Measurements from ENCODE around the gene FAM47A. TPM values are rescaled to one million over a fixed set of nuclear protein-coding genes. Genes with fewer than 3 reads are reported as not detected.

FAM47A gene
- total RNA-seq, 2 donors from 2014 or later, result not detected

DNA sequence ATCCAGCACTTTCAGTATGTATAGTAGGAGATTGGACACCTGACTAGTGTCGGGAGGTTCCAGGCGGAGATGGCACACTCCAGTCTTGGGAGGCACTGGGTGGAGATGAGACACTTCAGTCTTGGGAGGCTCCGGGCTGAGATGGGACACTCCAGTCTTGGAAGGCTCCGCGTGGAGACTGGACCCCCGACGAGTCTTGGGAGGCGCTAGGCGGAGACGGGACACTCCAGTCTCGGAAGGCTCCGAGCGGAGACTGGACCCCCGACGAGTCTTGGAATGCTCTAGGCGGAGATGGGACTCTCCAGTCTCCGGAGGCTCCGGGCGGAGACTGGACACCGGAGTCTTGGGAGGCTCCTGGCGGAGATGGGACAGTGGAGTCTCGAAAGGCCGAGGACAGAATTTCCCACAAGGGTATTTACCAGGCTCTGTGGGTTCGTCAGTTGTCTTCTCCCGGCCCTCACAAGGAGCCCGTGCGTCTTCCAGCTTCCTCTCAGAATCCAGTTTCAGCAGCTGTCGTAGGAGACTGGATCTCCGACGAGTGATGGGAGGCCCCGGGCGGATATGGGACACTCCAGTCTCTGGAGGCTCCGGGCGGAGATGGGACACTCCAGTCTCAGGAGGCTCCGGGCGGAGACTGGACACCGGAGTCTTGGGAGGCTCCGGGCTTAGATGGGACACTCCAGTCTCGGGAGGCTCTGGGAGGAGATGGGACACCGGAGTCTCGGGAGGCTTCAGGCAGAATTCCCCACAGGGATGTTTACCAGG is 952 bp downstream of the FAM47A start:
- Histone ChIP-seq H3K27me3 (no peaks in the 10 kb centered on the region), H3K4me1 (no peaks in the 10 kb centered on the region), H3K9ac (ENCODE audit: low read depth in 2 of 2, low read length in 2 of 2) (no peak overlapping the region), H3K27ac (no peak overlapping the region), H3K9me3 (no peaks in the 10 kb centered on the region), H3K4me3 (no peak overlapping the region), H3K36me3 (no peaks in the 10 kb centered on the region)
- intact Hi-C loops (cut with DNase I), result no loop called here
- DNase-seq, result no peak
- TF ChIP-seq, protein P1, sequence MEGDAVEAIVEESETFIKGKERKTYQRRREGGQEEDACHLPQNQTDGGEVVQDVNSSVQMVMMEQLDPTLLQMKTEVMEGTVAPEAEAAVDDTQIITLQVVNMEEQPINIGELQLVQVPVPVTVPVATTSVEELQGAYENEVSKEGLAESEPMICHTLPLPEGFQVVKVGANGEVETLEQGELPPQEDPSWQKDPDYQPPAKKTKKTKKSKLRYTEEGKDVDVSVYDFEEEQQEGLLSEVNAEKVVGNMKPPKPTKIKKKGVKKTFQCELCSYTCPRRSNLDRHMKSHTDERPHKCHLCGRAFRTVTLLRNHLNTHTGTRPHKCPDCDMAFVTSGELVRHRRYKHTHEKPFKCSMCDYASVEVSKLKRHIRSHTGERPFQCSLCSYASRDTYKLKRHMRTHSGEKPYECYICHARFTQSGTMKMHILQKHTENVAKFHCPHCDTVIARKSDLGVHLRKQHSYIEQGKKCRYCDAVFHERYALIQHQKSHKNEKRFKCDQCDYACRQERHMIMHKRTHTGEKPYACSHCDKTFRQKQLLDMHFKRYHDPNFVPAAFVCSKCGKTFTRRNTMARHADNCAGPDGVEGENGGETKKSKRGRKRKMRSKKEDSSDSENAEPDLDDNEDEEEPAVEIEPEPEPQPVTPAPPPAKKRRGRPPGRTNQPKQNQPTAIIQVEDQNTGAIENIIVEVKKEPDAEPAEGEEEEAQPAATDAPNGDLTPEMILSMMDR (IDR thresholded peaks at IDR 0.05), result no peak

DNA sequence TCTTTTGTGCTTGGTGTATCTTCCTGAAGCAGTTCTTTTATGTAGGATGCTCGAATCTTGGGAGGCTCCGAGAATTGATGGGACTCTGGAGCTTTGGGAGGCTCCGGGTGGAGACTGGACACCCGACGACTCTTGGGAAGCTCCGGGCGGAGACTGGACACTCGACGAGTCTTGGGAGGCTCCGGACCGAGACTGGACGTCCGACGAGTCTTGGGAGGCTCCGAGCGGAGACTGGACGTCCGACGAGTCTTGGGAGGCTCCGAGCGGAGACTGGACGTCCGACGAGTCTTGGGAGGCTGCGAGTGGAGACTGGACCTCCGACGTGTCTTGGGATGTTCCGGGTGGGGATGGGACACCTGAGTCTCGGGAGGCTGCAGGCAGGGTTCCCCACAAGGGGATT is 1.6 kb downstream of the FAM47A start:
- H3K9me3 ChIP-seq, result no peaks in the 10 kb centered on the region
- H3K9ac ChIP-seq (ENCODE audit: low read depth in 2 of 2, low read length in 2 of 2), result no peak overlapping the region
- no peak for DNase-seq
- no peaks in the 10 kb centered on the region for H3K36me3 ChIP-seq
- intact Hi-C loops (cut with DNase I), result no loop called here
- no peaks in the 10 kb centered on the region for H3K27me3 ChIP-seq
- no peaks in the 10 kb centered on the region for H3K4me1 ChIP-seq
- H3K27ac ChIP-seq, result no peak overlapping the region
- no peak overlapping the region for H3K4me3 ChIP-seq
- TF ChIP-seq, protein P1 (IDR thresholded peaks at IDR 0.05), result no peak

DNA sequence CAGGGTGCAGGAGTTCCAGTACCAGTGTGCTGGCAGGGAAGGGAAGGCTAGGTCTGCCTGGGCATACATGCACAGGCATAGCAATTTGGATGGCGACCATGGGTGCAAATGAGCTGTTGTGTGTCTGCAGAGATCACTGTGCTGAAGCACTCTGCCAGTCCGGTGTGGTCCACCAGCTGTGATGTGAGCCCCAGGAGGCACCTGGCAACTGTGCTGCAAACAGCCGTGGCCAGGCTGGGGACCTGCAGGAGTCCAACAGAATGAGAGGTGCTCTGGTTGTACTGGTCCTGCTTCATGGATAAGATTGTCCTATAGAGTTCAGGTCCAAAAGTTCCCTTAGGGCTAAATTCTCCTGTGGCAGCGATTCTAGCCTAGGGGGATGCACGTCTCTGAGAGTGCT is 6.1 kb downstream of the FAM47A start:
- intact Hi-C loops (cut with DNase I), result no loop called here
- H3K27ac ChIP-seq, result no peak overlapping the region
- no peak for DNase-seq
- no peak overlapping the region for H3K4me3 ChIP-seq
- no peaks in the 10 kb centered on the region for H3K27me3 ChIP-seq
- H3K9me3 ChIP-seq, result no peaks in the 10 kb centered on the region
- TF ChIP-seq, protein P1 (IDR thresholded peaks at IDR 0.05), result no peak
- no peaks in the 10 kb centered on the region for H3K36me3 ChIP-seq
- H3K9ac ChIP-seq (ENCODE audit: low read depth in 2 of 2, low read length in 2 of 2), result no peak overlapping the region
- no peaks in the 10 kb centered on the region for H3K4me1 ChIP-seq

DNA sequence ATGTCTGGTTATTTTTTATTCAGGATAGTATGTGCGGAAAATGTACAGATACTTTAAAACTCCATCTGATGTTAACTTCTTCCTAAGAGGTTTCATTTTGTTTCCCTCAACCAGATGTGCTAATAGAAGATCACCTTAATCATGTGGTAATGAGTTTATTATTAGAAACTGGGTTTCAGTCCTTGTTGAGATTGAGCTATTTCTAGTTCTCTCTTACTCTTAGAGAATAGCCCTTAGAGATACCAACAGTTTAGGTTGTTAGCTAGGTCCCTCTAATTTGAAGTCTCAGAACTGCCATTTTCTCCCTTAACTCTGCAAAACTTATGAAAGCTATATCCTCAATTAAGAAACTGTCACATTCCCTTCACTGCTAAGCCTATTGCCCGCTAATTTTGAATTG is 13.0 kb downstream of the FAM47A start:
- Histone ChIP-seq H3K36me3 (no peaks in the 10 kb centered on the region), H3K27me3 (no peaks in the 10 kb centered on the region), H3K4me1 (no peaks in the 10 kb centered on the region), H3K9me3 (no peaks in the 10 kb centered on the region), H3K9ac (ENCODE audit: low read depth in 2 of 2, low read length in 2 of 2) (no peak overlapping the region), H3K27ac (no peak overlapping the region), H3K4me3 (no peak overlapping the region)
- TF ChIP-seq, protein P1 (IDR thresholded peaks at IDR 0.05), result no peak
- DNase-seq, result no peak
- intact Hi-C loops (cut with DNase I), result no loop called here

DNA sequence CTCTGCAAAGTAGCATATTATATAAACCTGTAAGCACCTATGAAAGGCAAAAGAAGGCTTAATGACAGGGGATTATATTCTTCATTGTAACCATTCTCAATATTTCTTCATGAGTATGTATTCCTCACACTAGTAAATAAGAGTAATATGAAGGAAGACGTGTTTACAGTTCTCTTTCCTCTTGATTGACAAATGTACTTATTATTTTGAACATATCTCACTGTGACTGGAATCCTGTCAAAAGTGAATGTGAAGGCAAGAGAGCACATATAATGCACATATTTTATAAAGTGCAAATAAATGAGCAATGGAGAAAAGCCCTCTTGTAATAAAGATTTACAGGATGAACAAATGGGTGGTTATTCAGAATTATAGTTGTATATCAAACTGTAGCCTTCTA is 19.7 kb downstream of the FAM47A start:
- no peak for DNase-seq
- no peaks in the 10 kb centered on the region for H3K4me1 ChIP-seq
- H3K4me3 ChIP-seq, result no peak overlapping the region
- H3K36me3 ChIP-seq, result no peaks in the 10 kb centered on the region
- no peaks in the 10 kb centered on the region for H3K27me3 ChIP-seq
- H3K27ac ChIP-seq, result no peak overlapping the region
- H3K9me3 ChIP-seq, result no peaks in the 10 kb centered on the region
- intact Hi-C loops (cut with DNase I), result no loop called here
- H3K9ac ChIP-seq (ENCODE audit: low read depth in 2 of 2, low read length in 2 of 2), result no peak overlapping the region
- TF ChIP-seq, protein P1 (IDR thresholded peaks at IDR 0.05), result no peak

All from colonic mucosa (tissue), 4 donors.